Activated CD4-positive, alpha-beta T cell treated with anti-CD3 and anti-CD28 coated beads, Interleukin-2, amount 10 ng/mL, durations not matched to agents 7 days and 5 days (primary cell): Measurements from ENCODE around the gene SLC39A12. TPM values are rescaled to one million over a fixed set of nuclear protein-coding genes. Genes with fewer than 3 reads are reported as not detected.

ENCODE experiments used
- CTCF ChIA-PET: fragments of 350-600 bp; sonication (Branson Sonifier 250); formaldehyde crosslinking; loops from one replicate; lab custom pipeline; 2021; ENCODE audit warnings: antibody characterized with exemption; lab: Charles Lee
- POLR2A ChIA-PET: fragments of 350-600 bp; sonication (Branson Sonifier 250); formaldehyde crosslinking; loops from one replicate; lab custom pipeline; 2021; ENCODE audit warnings: antibody characterized with exemption; lab: Charles Lee
- DNase-seq: peaks from one replicate; pipeline ENCODE4 v3.0.0-alpha.2; 2020
- H3K27ac Mint-ChIP-seq: one replicate; pipeline ENCODE4 v1.8.0; 2021; ENCODE audit warnings: mild to moderate bottlenecking, moderate library complexity, mixed read lengths
- H3K27me3 Mint-ChIP-seq: one replicate; pipeline ENCODE4 v1.8.0; 2021; ENCODE audit warnings: mixed read lengths
- H3K36me3 Mint-ChIP-seq: one replicate; pipeline ENCODE4 v1.8.0; 2021; ENCODE audit warnings: low read depth, mixed read lengths
- H3K4me1 Mint-ChIP-seq: one replicate; pipeline ENCODE4 v1.8.0; 2021; ENCODE audit warnings: mixed read lengths
- H3K4me3 Mint-ChIP-seq: one replicate; pipeline ENCODE4 v1.8.0; 2021; ENCODE audit warnings: mild to moderate bottlenecking, moderate library complexity, mixed read lengths
- H3K9me3 Mint-ChIP-seq: one replicate; pipeline ENCODE4 v1.8.0; 2021; ENCODE audit warnings: mixed read lengths
- total RNA-seq, 2 experiments: library from RNA; stranded (reverse); gene quantifications; one replicate each; pipeline ENCODE4 v1.2.3, GENCODE V29; 2021

Gene SLC39A12
- total RNA-seq, result not detected

GRCh38 chr10:17951868-17952371, at the start of gene SLC39A12:
SLC39A12 (plus strand) TSS chr10:17951918; CDS start chr10:17953277, 1,359 bp downstream.
- H3K4me3 Mint-ChIP-seq, result no peak within 1 kb of the TSS
- no peak within 1 kb of the TSS for H3K27ac Mint-ChIP-seq
- CTCF ChIA-PET, result no interaction called here
- no peaks in the 10 kb centered on the region for H3K36me3 Mint-ChIP-seq
- no peaks in the 10 kb centered on the region for H3K4me1 Mint-ChIP-seq
- DNase-seq, result no peak
- no peaks in the 10 kb centered on the region for H3K27me3 Mint-ChIP-seq
- H3K9me3 Mint-ChIP-seq, result no peaks in the 10 kb centered on the region
- POLR2A ChIA-PET, result no interaction called here

GRCh38 chr10:17904564-17904963, 47.2 kb upstream of the SLC39A12 start:
- CTCF ChIA-PET, result interaction anchor here (0.5 kb wide), 1 partner anchor 61 kb away, joined by 3 read pairs; no protein-coding TSS in a partner anchor
- Mint-ChIP-seq H3K36me3 (no peaks in the 10 kb centered on the region), H3K27me3 (no peaks in the 10 kb centered on the region), H3K4me1 (no peaks in the 10 kb centered on the region), H3K27ac (no peak overlapping the region), H3K9me3 (no peaks in the 10 kb centered on the region), H3K4me3 (no peak overlapping the region)
- no peak for DNase-seq
- POLR2A ChIA-PET, result no interaction called here

GRCh38 chr10:17905491-17905890, 46.2 kb upstream of the SLC39A12 start:
- Mint-ChIP-seq H3K36me3 (no peaks in the 10 kb centered on the region), H3K4me1 (no peaks in the 10 kb centered on the region)
- POLR2A ChIA-PET, result no interaction called here

GRCh38 chr10:17906002-17906401, 45.7 kb upstream of the SLC39A12 start:
- no peak overlapping the region for H3K27ac Mint-ChIP-seq
- H3K4me3 Mint-ChIP-seq, result no peak overlapping the region
- CTCF ChIA-PET, result no interaction called here
- no peaks in the 10 kb centered on the region for H3K27me3 Mint-ChIP-seq
- no peak for DNase-seq
- POLR2A ChIA-PET, result no interaction called here
- H3K36me3 Mint-ChIP-seq, result no peaks in the 10 kb centered on the region
- H3K4me1 Mint-ChIP-seq, result no peaks in the 10 kb centered on the region
- H3K9me3 Mint-ChIP-seq, result no peaks in the 10 kb centered on the region

More at GRCh38 chr10:17905491-17905890, 46.2 kb upstream of the SLC39A12 start:
- CTCF ChIA-PET, result no interaction called here
- Mint-ChIP-seq H3K27ac (no peak overlapping the region), H3K9me3 (no peaks in the 10 kb centered on the region), H3K4me3 (no peak overlapping the region), H3K27me3 (no peaks in the 10 kb centered on the region)
- DNase-seq, result no peak

- no peaks in the 10 kb centered on the region for H3K4me1 Mint-ChIP-seq
- CTCF ChIA-PET, result no interaction called here
- DNase-seq, result no peak
- H3K36me3 Mint-ChIP-seq, result no peaks in the 10 kb centered on the region
- no peak overlapping the region for H3K27ac Mint-ChIP-seq
- H3K27me3 Mint-ChIP-seq, result no peaks in the 10 kb centered on the region
- POLR2A ChIA-PET, result no interaction called here
- H3K9me3 Mint-ChIP-seq, result no peaks in the 10 kb centered on the region
- no peak overlapping the region for H3K4me3 Mint-ChIP-seq
Measured at GRCh38 chr10:17907641-17908040, 44.1 kb upstream of the SLC39A12 start.

GRCh38 chr10:17910125-17910789, 41.5 kb upstream of the SLC39A12 start:
- Mint-ChIP-seq H3K9me3 (no peaks in the 10 kb centered on the region), H3K4me3 (no peak overlapping the region), H3K36me3 (no peaks in the 10 kb centered on the region), H3K27ac (no peak overlapping the region), H3K27me3 (no peaks in the 10 kb centered on the region), H3K4me1 (no peaks in the 10 kb centered on the region)
- peak; percentile 27 for DNase-seq
- POLR2A ChIA-PET, result no interaction called here
- CTCF ChIA-PET, result no interaction called here

GRCh38 chr10:17912754-17913153, 39.0 kb upstream of the SLC39A12 start:
- Mint-ChIP-seq H3K36me3 (no peaks in the 10 kb centered on the region), H3K4me3 (no peak overlapping the region), H3K9me3 (no peaks in the 10 kb centered on the region), H3K27me3 (no peaks in the 10 kb centered on the region), H3K27ac (no peak overlapping the region), H3K4me1 (no peaks in the 10 kb centered on the region)
- no peak for DNase-seq
- POLR2A ChIA-PET, result no interaction called here
- CTCF ChIA-PET, result no interaction called here

- CTCF ChIA-PET, result no interaction called here
- H3K4me1 Mint-ChIP-seq, result no peaks in the 10 kb centered on the region
- no peak overlapping the region for H3K4me3 Mint-ChIP-seq
- POLR2A ChIA-PET, result no interaction called here
- H3K27me3 Mint-ChIP-seq, result no peaks in the 10 kb centered on the region
- no peaks in the 10 kb centered on the region for H3K9me3 Mint-ChIP-seq
- no peak overlapping the region for H3K27ac Mint-ChIP-seq
- no peak for DNase-seq
- H3K36me3 Mint-ChIP-seq, result no peaks in the 10 kb centered on the region
Measured at GRCh38 chr10:17913604-17914003, 38.1 kb upstream of the SLC39A12 start.

GRCh38 chr10:17914169-17915045, 37.3 kb upstream of the SLC39A12 start:
- H3K4me1 Mint-ChIP-seq, result no peaks in the 10 kb centered on the region
- CTCF ChIA-PET, result no interaction called here
- POLR2A ChIA-PET, result no interaction called here
- no peaks in the 10 kb centered on the region for H3K36me3 Mint-ChIP-seq
- H3K4me3 Mint-ChIP-seq, result no peak overlapping the region
- no peak overlapping the region for H3K27ac Mint-ChIP-seq
- DNase-seq, result no peak
- no peaks in the 10 kb centered on the region for H3K27me3 Mint-ChIP-seq
- H3K9me3 Mint-ChIP-seq, result no peaks in the 10 kb centered on the region

GRCh38 chr10:17915181-17915580, 36.5 kb upstream of the SLC39A12 start:
- no peak for DNase-seq
- Mint-ChIP-seq H3K4me3 (no peak overlapping the region), H3K27ac (no peak overlapping the region), H3K9me3 (no peaks in the 10 kb centered on the region), H3K27me3 (no peaks in the 10 kb centered on the region), H3K36me3 (no peaks in the 10 kb centered on the region), H3K4me1 (no peaks in the 10 kb centered on the region)
- POLR2A ChIA-PET, result no interaction called here
- CTCF ChIA-PET, result no interaction called here

- ChIA-PET CTCF (no interaction called here), POLR2A (no interaction called here)
- DNase-seq, result no peak
- Mint-ChIP-seq H3K4me3 (no peak overlapping the region), H3K27me3 (no peaks in the 10 kb centered on the region), H3K27ac (no peak overlapping the region), H3K36me3 (no peaks in the 10 kb centered on the region), H3K4me1 (no peaks in the 10 kb centered on the region), H3K9me3 (no peaks in the 10 kb centered on the region)
Measured at GRCh38 chr10:17918187-17918903, 33.4 kb upstream of the SLC39A12 start.

GRCh38 chr10:17921378-17921777, 30.3 kb upstream of the SLC39A12 start:
- Mint-ChIP-seq H3K27me3 (no peaks in the 10 kb centered on the region), H3K4me3 (no peak overlapping the region), H3K9me3 (no peaks in the 10 kb centered on the region), H3K36me3 (no peaks in the 10 kb centered on the region), H3K4me1 (no peaks in the 10 kb centered on the region), H3K27ac (no peak overlapping the region)
- CTCF ChIA-PET, result no interaction called here
- DNase-seq, result no peak
- POLR2A ChIA-PET, result no interaction called here

- POLR2A ChIA-PET, result no interaction called here
- Mint-ChIP-seq H3K27ac (no peak overlapping the region), H3K9me3 (no peaks in the 10 kb centered on the region), H3K36me3 (no peaks in the 10 kb centered on the region), H3K4me3 (no peak overlapping the region), H3K4me1 (no peaks in the 10 kb centered on the region), H3K27me3 (no peaks in the 10 kb centered on the region)
- no peak for DNase-seq
- CTCF ChIA-PET, result no interaction called here
Measured at GRCh38 chr10:17923728-17924127, 28.0 kb upstream of the SLC39A12 start.
